Measurements from ENCODE around the gene ZDHHC22.

GRCh38 chr14:77177702-77178101 lies 36.1 kb upstream of the ZDHHC22 start:
- TF ChIP-seq TCF4 (CRISPR knock-in tag; IDR thresholded peaks at IDR 0.05; ENCODE audit: borderline replicate concordance) (no peak), RARB (CRISPR knock-in tag; IDR thresholded peaks at IDR 0.05) (no peak), ARNTL (CRISPR knock-in tag; IDR thresholded peaks at IDR 0.05; ENCODE audit: borderline replicate concordance, low read depth) (no peak), POU6F1 (CRISPR knock-in tag; IDR thresholded peaks at IDR 0.05; ENCODE audit: borderline replicate concordance, low read depth) (no peak), BACH2 (CRISPR knock-in tag; IDR thresholded peaks at IDR 0.05; ENCODE audit: borderline replicate concordance) (no peak)
